Testis (tissue), 2 donors: ENCODE results near the gene BOLA1.
"Not testable (repeated sequence)": the region's sequence is repeated elsewhere in the genome, so short reads cannot be mapped to it uniquely, and the experiment has no call there.

Experiments
- POLR2A ChIP-seq: fragments of 450-650 bp; IDR thresholded peaks from one replicate; pipeline ENCODE4 v1.6.1; 2017; ENCODE audit warnings: antibody characterized with exemption, mild to moderate bottlenecking, moderate library complexity
- TF ChIP-seq, protein P1 (sequence below), 3 experiments: fragments of 450-650 bp in 2 of 3; fragments of 200-600 bp in 1 of 3; sonication (generic) in 1 of 3; IDR thresholded peaks; one replicate each; pipeline ENCODE4 v1.5.1; 2016 to 2019; ENCODE audit warnings: antibody characterized with exemption in 3 of 3, mild to moderate bottlenecking in 2 of 3, moderate library complexity in 1 of 3

DNA sequence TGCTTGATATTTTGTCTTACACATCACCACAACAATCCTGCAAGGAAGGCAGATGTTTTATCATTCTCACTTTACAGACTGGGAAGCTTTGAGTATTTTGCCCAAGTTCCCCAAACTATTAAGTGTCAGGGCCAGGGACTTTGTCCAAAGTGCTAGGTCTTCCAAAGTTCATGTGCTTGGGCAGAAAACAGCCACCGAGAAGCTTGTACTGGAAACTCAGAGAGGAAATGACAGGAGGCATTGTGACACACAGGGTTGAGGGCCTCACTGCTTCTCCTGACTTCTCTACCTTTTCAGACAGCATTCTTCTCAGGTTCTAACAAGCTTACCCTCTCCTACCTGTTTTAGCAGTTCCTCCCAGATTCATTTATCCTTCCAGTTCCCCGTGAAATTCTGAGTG is 32.5 kb upstream of the BOLA1 start:
- TF ChIP-seq, protein P1, sequence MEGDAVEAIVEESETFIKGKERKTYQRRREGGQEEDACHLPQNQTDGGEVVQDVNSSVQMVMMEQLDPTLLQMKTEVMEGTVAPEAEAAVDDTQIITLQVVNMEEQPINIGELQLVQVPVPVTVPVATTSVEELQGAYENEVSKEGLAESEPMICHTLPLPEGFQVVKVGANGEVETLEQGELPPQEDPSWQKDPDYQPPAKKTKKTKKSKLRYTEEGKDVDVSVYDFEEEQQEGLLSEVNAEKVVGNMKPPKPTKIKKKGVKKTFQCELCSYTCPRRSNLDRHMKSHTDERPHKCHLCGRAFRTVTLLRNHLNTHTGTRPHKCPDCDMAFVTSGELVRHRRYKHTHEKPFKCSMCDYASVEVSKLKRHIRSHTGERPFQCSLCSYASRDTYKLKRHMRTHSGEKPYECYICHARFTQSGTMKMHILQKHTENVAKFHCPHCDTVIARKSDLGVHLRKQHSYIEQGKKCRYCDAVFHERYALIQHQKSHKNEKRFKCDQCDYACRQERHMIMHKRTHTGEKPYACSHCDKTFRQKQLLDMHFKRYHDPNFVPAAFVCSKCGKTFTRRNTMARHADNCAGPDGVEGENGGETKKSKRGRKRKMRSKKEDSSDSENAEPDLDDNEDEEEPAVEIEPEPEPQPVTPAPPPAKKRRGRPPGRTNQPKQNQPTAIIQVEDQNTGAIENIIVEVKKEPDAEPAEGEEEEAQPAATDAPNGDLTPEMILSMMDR (IDR thresholded peaks at IDR 0.05): not testable (repeated sequence)
- not testable (repeated sequence) for TF ChIP-seq POLR2A
